GM23338 (cell line): ENCODE measurements around the gene CNTRL.

Source experiments
- CREB1 ChIP-seq: fragments of 250-450 bp; sonication (Bioruptor Pico); IDR thresholded peaks from 2 replicates; pipeline ENCODE4 v1.5.0; 2020; ENCODE audit warnings: low read depth, mild to moderate bottlenecking, moderate library complexity
- CTCF ChIP-seq, 2 experiments: fragments of 200-600 bp in 1 of 2; sonication (generic) in 1 of 2; conservative IDR thresholded peaks; 2 replicates each; pipeline versions ENCODE4 v1.5.1 to v1.6.1; 2016 to 2017; ENCODE audit warnings: antibody characterized with exemption in 2 of 2, low read depth in 2 of 2, mild to moderate bottlenecking in 2 of 2, moderate library complexity in 1 of 2
- EZH2 ChIP-seq: fragments of 200-600 bp; sonication (generic); IDR thresholded peaks from one replicate; pipeline ENCODE4 v1.8.0; 2017; ENCODE audit warnings: antibody characterized with exemption, mild to moderate bottlenecking, low read depth; ENCODE audit not compliant: unreplicated experiment
- EZH2phosphoT487 ChIP-seq: fragments of 200-600 bp; sonication (generic); IDR thresholded peaks from one replicate; pipeline ENCODE4 v1.8.1; 2018; ENCODE audit warnings: antibody characterized with exemption; ENCODE audit not compliant: unreplicated experiment
- JUNB ChIP-seq: IDR thresholded peaks from one replicate; pipeline ENCODE4 v1.6.1; 2016; ENCODE audit warnings: antibody characterized with exemption; ENCODE audit not compliant: unreplicated experiment
- POLR2AphosphoS5 ChIP-seq: IDR thresholded peaks from 2 replicates; pipeline ENCODE4 v1.6.1; 2016; ENCODE audit warnings: antibody characterized with exemption, low read depth
- REST ChIP-seq: IDR thresholded peaks from one replicate; pipeline ENCODE4 v1.6.1; 2018; ENCODE audit warnings: antibody characterized with exemption; ENCODE audit not compliant: unreplicated experiment
- ZNF331 ChIP-seq: fragments of 250-450 bp; sonication (Bioruptor Pico); IDR thresholded peaks from 2 replicates; pipeline ENCODE4 v1.5.0; 2020; ENCODE audit warnings: low read depth, mild to moderate bottlenecking, moderate library complexity

- TF ChIP-seq CTCF (conservative IDR thresholded peaks at IDR 0.05; ENCODE audit: low read depth in 2 of 2) (no peak), POLR2AphosphoS5 (no peak), REST (no peak), EZH2 (no peak), EZH2phosphoT487 (no peak), JUNB (no peak), CREB1 (no peak), ZNF331 (CRISPR knock-in tag) (no peak)
Measured at GRCh38 chr9:121185774-121186403, 111.1 kb downstream of the CNTRL start.
